HEK293 (cell line): ENCODE measurements around the gene SFTPD.

ENCODE experiments used
- FEZF1 ChIP-seq: fragments of 450-650 bp; formaldehyde crosslinking; IDR thresholded peaks from 2 replicates; pipeline ENCODE4 v1.5.1; 2016; ENCODE audit warnings: missing biosample characterization, missing genetic modification characterization
- GLIS1 ChIP-seq: fragments of 450-650 bp; formaldehyde crosslinking; IDR thresholded peaks from 2 replicates; pipeline ENCODE4 v1.5.1; 2016; ENCODE audit warnings: missing biosample characterization, missing genetic modification characterization
- HOXA7 ChIP-seq: sonication (generic); formaldehyde crosslinking; IDR thresholded peaks from 2 replicates; pipeline ENCODE4 v1.8.1; 2022; ENCODE audit warnings: missing genetic modification reagents, borderline replicate concordance
- MEIS1 ChIP-seq: sonication (generic); formaldehyde crosslinking; IDR thresholded peaks from 2 replicates; pipeline ENCODE4 v1.8.1; 2022; ENCODE audit warnings: missing genetic modification reagents, mild to moderate bottlenecking, borderline replicate concordance
- MZF1 ChIP-seq: fragments of 450-650 bp; formaldehyde crosslinking; IDR thresholded peaks from 2 replicates; pipeline ENCODE4 v1.5.1; 2017; ENCODE audit warnings: missing biosample characterization, missing genetic modification characterization, borderline replicate concordance
- OVOL3 ChIP-seq: fragments of 450-650 bp; formaldehyde crosslinking; IDR thresholded peaks from 2 replicates; pipeline ENCODE4 v1.5.1; 2016; ENCODE audit warnings: missing biosample characterization, missing genetic modification characterization
- ZBTB17 ChIP-seq: fragments of 450-650 bp; formaldehyde crosslinking; IDR thresholded peaks from 2 replicates; pipeline ENCODE4 v1.5.1; 2016; ENCODE audit warnings: missing biosample characterization, missing genetic modification characterization
- ZEB2 ChIP-seq: fragments of 450-650 bp; formaldehyde crosslinking; IDR thresholded peaks from 2 replicates; pipeline ENCODE4 v1.5.1; 2016; ENCODE audit warnings: missing biosample characterization, missing genetic modification characterization
- ZFP37 ChIP-seq: fragments of 450-650 bp; formaldehyde crosslinking; IDR thresholded peaks from 2 replicates; pipeline ENCODE4 v1.5.1; 2016; ENCODE audit warnings: missing biosample characterization, missing genetic modification characterization
- ZFP69B ChIP-seq: fragments of 450-650 bp; formaldehyde crosslinking; IDR thresholded peaks from 2 replicates; pipeline ENCODE4 v1.5.1; 2016; ENCODE audit warnings: missing biosample characterization, missing genetic modification characterization
- ZIC2 ChIP-seq: fragments of 450-650 bp; formaldehyde crosslinking; IDR thresholded peaks from 2 replicates; pipeline ENCODE4 v1.5.1; 2016; ENCODE audit warnings: missing biosample characterization, missing genetic modification characterization
- ZNF112 ChIP-seq: fragments of 450-650 bp; formaldehyde crosslinking; IDR thresholded peaks from 2 replicates; pipeline ENCODE4 v1.5.0; 2017; ENCODE audit warnings: missing biosample characterization, missing genetic modification characterization
- ZNF114 ChIP-seq: fragments of 450-650 bp; formaldehyde crosslinking; IDR thresholded peaks from 2 replicates; pipeline ENCODE4 v1.5.0; 2017; ENCODE audit warnings: missing biosample characterization, missing genetic modification characterization
- ZNF133 ChIP-seq: fragments of 450-650 bp; formaldehyde crosslinking; IDR thresholded peaks from 2 replicates; pipeline ENCODE4 v1.5.1; 2016; ENCODE audit warnings: missing biosample characterization, missing genetic modification characterization
- ZNF146 ChIP-seq: fragments of 450-650 bp; formaldehyde crosslinking; IDR thresholded peaks from 2 replicates; pipeline ENCODE4 v1.5.1; 2016; ENCODE audit warnings: missing biosample characterization, missing genetic modification characterization
- ZNF16 ChIP-seq: fragments of 450-650 bp; formaldehyde crosslinking; IDR thresholded peaks from 2 replicates; pipeline ENCODE4 v1.5.1; 2016; ENCODE audit warnings: low read depth, missing biosample characterization, missing genetic modification characterization
- ZNF174 ChIP-seq: fragments of 450-650 bp; formaldehyde crosslinking; IDR thresholded peaks from 2 replicates; pipeline ENCODE4 v1.5.0; 2017; ENCODE audit warnings: missing biosample characterization, mild to moderate bottlenecking, missing genetic modification characterization
- ZNF175 ChIP-seq: fragments of 450-650 bp; formaldehyde crosslinking; IDR thresholded peaks from 2 replicates; pipeline ENCODE4 v1.5.1; 2016; ENCODE audit warnings: missing biosample characterization, missing genetic modification characterization
- ZNF19 ChIP-seq: fragments of 450-650 bp; formaldehyde crosslinking; IDR thresholded peaks from 2 replicates; pipeline ENCODE4; 2016; ENCODE audit warnings: missing biosample characterization, missing genetic modification characterization, low read depth
- ZNF248 ChIP-seq: fragments of 450-650 bp; formaldehyde crosslinking; IDR thresholded peaks from 2 replicates; pipeline ENCODE4 v1.5.1; 2017; ENCODE audit warnings: missing biosample characterization, missing genetic modification characterization
- ZNF292 ChIP-seq: fragments of 450-650 bp; formaldehyde crosslinking; IDR thresholded peaks from 2 replicates; pipeline ENCODE4 v1.5.1; 2016; ENCODE audit warnings: low read depth, missing biosample characterization, missing genetic modification characterization, borderline replicate concordance
- ZNF366 ChIP-seq: fragments of 450-650 bp; formaldehyde crosslinking; conservative IDR thresholded peaks from 2 replicates; pipeline ENCODE4 v1.5.1; 2016; ENCODE audit warnings: missing biosample characterization, missing genetic modification characterization
- ZNF426 ChIP-seq: fragments of 450-650 bp; formaldehyde crosslinking; IDR thresholded peaks from 2 replicates; pipeline ENCODE4 v1.5.1; 2017; ENCODE audit warnings: missing biosample characterization, missing genetic modification characterization, mild to moderate bottlenecking, inconsistent platforms, moderate library complexity
- ZNF433 ChIP-seq: fragments of 450-650 bp; formaldehyde crosslinking; IDR thresholded peaks from 2 replicates; pipeline ENCODE4 v1.5.1; 2016; ENCODE audit warnings: missing biosample characterization, missing genetic modification characterization, low read depth
- ZNF626 ChIP-seq: fragments of 450-650 bp; sonication (Bioruptor Pico); formaldehyde crosslinking; IDR thresholded peaks from 2 replicates; pipeline ENCODE4 v1.5.1; 2018; ENCODE audit warnings: missing biosample characterization, missing genetic modification characterization, inconsistent platforms
- ZNF654 ChIP-seq: fragments of 450-650 bp; formaldehyde crosslinking; IDR thresholded peaks from 2 replicates; pipeline ENCODE4 v1.5.1; 2016; ENCODE audit warnings: low read depth, missing biosample characterization, missing genetic modification characterization
- ZNF660 ChIP-seq: fragments of 450-650 bp; IDR thresholded peaks from 2 replicates; pipeline ENCODE4 v1.5.1; 2018; ENCODE audit warnings: missing biosample characterization, mild to moderate bottlenecking, missing genetic modification characterization
- ZNF791 ChIP-seq: fragments of 450-650 bp; formaldehyde crosslinking; IDR thresholded peaks from 2 replicates; pipeline ENCODE4 v1.5.1; 2016; ENCODE audit warnings: missing biosample characterization, missing genetic modification characterization
- ZNF792 ChIP-seq: fragments of 450-650 bp; formaldehyde crosslinking; IDR thresholded peaks from 2 replicates; pipeline ENCODE4 v1.5.1; 2016; ENCODE audit warnings: missing biosample characterization, missing genetic modification characterization
- TF ChIP-seq, protein P1 (sequence below): fragments of 450-650 bp; formaldehyde crosslinking; IDR thresholded peaks from 2 replicates; pipeline ENCODE4 v1.5.1; 2016; ENCODE audit warnings: missing biosample characterization, missing genetic modification characterization
- TF ChIP-seq, protein P2 (sequence below): fragments of 450-650 bp; formaldehyde crosslinking; IDR thresholded peaks from 2 replicates; pipeline ENCODE4 v1.5.1; 2017; ENCODE audit warnings: missing biosample characterization, missing genetic modification characterization
- TF ChIP-seq, protein P3 (sequence below): sonication (generic); formaldehyde crosslinking; IDR thresholded peaks from 2 replicates; pipeline ENCODE4 v1.8.1; 2022; ENCODE audit warnings: mild to moderate bottlenecking, moderate library complexity, missing genetic modification reagents
- TF ChIP-seq, protein P4 (sequence below): fragments of 450-650 bp; formaldehyde crosslinking; IDR thresholded peaks from 2 replicates; pipeline ENCODE4 v1.5.1; 2016; ENCODE audit warnings: missing biosample characterization, missing genetic modification characterization

Gene SFTPD

DNA sequence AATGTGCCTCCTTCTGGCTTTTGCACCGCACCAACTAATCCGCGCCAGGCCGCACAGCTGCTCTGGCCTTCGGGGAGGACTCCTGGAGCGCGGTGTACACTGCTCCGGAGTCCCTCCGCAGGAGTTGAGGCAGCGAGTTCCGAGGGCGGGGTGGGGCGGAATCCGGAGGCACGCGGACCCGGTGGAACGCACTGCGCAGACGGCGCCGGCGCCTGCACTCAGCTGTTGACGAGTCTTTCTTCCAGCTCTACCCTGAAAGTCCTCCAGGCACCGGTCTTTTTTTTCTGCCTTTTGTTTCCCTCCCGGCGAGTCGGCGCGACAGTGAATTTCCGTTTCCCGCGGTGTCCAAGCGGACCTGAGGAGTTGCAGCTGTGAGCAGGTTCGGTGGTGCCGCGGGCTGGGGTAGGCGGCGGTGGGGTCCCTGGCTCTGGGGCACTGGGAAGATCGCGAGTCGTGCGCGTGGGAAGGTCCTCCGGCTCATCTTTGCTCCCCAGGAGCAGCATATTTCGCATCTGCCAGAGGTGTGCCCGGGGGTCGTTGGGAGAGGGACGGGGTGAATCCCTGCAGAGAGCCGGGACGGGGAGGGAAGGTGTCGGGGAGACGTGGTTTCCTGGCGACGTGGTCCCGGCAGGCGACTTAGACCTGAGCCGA is 44.1 kb downstream of the SFTPD start (continued):
- TF ChIP-seq ZNF654: no peak
- TF ChIP-seq MZF1 (tag by site-specific recombination): no peak
- no peak for TF ChIP-seq MEIS1 (CRISPR knock-in tag)
- no peak for TF ChIP-seq ZNF16 (tag by site-specific recombination)
- no peak for TF ChIP-seq ZNF114
- TF ChIP-seq ZNF19 (tag by site-specific recombination): no peak
- TF ChIP-seq, protein P1, sequence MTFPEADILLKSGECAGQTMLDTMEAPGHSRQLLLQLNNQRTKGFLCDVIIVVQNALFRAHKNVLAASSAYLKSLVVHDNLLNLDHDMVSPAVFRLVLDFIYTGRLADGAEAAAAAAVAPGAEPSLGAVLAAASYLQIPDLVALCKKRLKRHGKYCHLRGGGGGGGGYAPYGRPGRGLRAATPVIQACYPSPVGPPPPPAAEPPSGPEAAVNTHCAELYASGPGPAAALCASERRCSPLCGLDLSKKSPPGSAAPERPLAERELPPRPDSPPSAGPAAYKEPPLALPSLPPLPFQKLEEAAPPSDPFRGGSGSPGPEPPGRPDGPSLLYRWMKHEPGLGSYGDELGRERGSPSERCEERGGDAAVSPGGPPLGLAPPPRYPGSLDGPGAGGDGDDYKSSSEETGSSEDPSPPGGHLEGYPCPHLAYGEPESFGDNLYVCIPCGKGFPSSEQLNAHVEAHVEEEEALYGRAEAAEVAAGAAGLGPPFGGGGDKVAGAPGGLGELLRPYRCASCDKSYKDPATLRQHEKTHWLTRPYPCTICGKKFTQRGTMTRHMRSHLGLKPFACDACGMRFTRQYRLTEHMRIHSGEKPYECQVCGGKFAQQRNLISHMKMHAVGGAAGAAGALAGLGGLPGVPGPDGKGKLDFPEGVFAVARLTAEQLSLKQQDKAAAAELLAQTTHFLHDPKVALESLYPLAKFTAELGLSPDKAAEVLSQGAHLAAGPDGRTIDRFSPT (tag by site-specific recombination): no peak
- TF ChIP-seq ZNF660 (tag by site-specific recombination): peak; percentile 50; the same call in 1 of the 2 replicates
- no peak for TF ChIP-seq ZNF426
- TF ChIP-seq ZNF248: no peak
- no peak for TF ChIP-seq OVOL3
- TF ChIP-seq ZNF792 (tag by site-specific recombination): no peak
- no peak for TF ChIP-seq ZNF174
- TF ChIP-seq ZBTB17 (tag by site-specific recombination): peak; percentile 93
- TF ChIP-seq, protein P2, sequence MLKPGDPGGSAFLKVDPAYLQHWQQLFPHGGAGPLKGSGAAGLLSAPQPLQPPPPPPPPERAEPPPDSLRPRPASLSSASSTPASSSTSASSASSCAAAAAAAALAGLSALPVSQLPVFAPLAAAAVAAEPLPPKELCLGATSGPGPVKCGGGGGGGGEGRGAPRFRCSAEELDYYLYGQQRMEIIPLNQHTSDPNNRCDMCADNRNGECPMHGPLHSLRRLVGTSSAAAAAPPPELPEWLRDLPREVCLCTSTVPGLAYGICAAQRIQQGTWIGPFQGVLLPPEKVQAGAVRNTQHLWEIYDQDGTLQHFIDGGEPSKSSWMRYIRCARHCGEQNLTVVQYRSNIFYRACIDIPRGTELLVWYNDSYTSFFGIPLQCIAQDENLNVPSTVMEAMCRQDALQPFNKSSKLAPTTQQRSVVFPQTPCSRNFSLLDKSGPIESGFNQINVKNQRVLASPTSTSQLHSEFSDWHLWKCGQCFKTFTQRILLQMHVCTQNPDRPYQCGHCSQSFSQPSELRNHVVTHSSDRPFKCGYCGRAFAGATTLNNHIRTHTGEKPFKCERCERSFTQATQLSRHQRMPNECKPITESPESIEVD: no peak
- no peak for TF ChIP-seq ZNF175 (tag by site-specific recombination)
- TF ChIP-seq ZFP69B (tag by site-specific recombination): peak; percentile 7; the same call in 1 of the 2 replicates
- peak; percentile 70 for TF ChIP-seq GLIS1 (tag by site-specific recombination)
- TF ChIP-seq, protein P3, sequence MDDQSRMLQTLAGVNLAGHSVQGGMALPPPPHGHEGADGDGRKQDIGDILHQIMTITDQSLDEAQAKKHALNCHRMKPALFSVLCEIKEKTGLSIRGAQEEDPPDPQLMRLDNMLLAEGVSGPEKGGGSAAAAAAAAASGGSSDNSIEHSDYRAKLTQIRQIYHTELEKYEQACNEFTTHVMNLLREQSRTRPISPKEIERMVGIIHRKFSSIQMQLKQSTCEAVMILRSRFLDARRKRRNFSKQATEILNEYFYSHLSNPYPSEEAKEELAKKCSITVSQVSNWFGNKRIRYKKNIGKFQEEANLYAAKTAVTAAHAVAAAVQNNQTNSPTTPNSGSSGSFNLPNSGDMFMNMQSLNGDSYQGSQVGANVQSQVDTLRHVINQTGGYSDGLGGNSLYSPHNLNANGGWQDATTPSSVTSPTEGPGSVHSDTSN (CRISPR knock-in tag): no peak
- peak; percentile 60; the same call in 1 of the 2 replicates for TF ChIP-seq ZEB2 (tag by site-specific recombination)
- TF ChIP-seq ZNF133 (tag by site-specific recombination): no peak
- TF ChIP-seq HOXA7 (CRISPR knock-in tag): no peak
- TF ChIP-seq ZNF112: no peak
- peak; percentile 70; the same call in 1 of the 2 replicates for TF ChIP-seq ZFP37 (tag by site-specific recombination)
- no peak for TF ChIP-seq ZNF626 (tag by site-specific recombination)
- peak; percentile 89 for TF ChIP-seq ZIC2 (tag by site-specific recombination)
- TF ChIP-seq ZNF433: no peak
- 0 out of 2 replicates have a peak, but pooled peaks have one; percentile 13 for TF ChIP-seq ZNF366
- no peak for TF ChIP-seq ZNF146 (tag by site-specific recombination)
- no peak for TF ChIP-seq ZNF292 (tag by site-specific recombination)
- no peak for TF ChIP-seq ZNF791 (tag by site-specific recombination)
- TF ChIP-seq FEZF1 (tag by site-specific recombination): no peak
- TF ChIP-seq, protein P4, sequence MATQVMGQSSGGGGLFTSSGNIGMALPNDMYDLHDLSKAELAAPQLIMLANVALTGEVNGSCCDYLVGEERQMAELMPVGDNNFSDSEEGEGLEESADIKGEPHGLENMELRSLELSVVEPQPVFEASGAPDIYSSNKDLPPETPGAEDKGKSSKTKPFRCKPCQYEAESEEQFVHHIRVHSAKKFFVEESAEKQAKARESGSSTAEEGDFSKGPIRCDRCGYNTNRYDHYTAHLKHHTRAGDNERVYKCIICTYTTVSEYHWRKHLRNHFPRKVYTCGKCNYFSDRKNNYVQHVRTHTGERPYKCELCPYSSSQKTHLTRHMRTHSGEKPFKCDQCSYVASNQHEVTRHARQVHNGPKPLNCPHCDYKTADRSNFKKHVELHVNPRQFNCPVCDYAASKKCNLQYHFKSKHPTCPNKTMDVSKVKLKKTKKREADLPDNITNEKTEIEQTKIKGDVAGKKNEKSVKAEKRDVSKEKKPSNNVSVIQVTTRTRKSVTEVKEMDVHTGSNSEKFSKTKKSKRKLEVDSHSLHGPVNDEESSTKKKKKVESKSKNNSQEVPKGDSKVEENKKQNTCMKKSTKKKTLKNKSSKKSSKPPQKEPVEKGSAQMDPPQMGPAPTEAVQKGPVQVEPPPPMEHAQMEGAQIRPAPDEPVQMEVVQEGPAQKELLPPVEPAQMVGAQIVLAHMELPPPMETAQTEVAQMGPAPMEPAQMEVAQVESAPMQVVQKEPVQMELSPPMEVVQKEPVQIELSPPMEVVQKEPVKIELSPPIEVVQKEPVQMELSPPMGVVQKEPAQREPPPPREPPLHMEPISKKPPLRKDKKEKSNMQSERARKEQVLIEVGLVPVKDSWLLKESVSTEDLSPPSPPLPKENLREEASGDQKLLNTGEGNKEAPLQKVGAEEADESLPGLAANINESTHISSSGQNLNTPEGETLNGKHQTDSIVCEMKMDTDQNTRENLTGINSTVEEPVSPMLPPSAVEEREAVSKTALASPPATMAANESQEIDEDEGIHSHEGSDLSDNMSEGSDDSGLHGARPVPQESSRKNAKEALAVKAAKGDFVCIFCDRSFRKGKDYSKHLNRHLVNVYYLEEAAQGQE: no peak
